Daoy (cell line): ENCODE measurements around the gene PHKG1. TPM values are rescaled to one million over a fixed set of nuclear protein-coding genes. Genes with fewer than 3 reads are reported as not detected.
"Not testable (repeated sequence)": the region's sequence is repeated elsewhere in the genome, so short reads cannot be mapped to it uniquely, and the experiment has no call there.

Experiments
- DNase-seq: peaks from one replicate; pipeline ENCODE4 v3.0.0-alpha.2; 2015; ENCODE audit warnings: low read depth
- total RNA-seq: library from RNA; depleted of rRNA; stranded (reverse); fragments of >200 nt; shearing (Covaris generic); gene quantifications from 2 replicates; pipeline ENCODE4 v1.2.3, GENCODE V29; 2014

The PHKG1 gene
- total RNA-seq, 1 experiment from 2014 or later: 1.5 TPM

- DNase-seq: no peak
These were observed 9.5 kb downstream of the PHKG1 start for GRCh38 chr7:56083150-56083785.

GRCh38 chr7:56081626-56082340, 11.0 kb downstream of the PHKG1 start:
- DNase-seq: no peak

- not testable (repeated sequence) for DNase-seq
These were observed 11.9 kb downstream of the PHKG1 start for GRCh38 chr7:56080726-56081435.

GRCh38 chr7:56079450-56080185, 13.1 kb downstream of the PHKG1 start:
- peak; percentile 39 for DNase-seq

GRCh38 chr7:56078196-56078595, 14.6 kb downstream of the PHKG1 start:
- DNase-seq: no peak

GRCh38 chr7:56077681-56078080, 15.1 kb downstream of the PHKG1 start:
- no peak for DNase-seq

GRCh38 chr7:56074371-56074791, 18.4 kb downstream of the PHKG1 start:
- peak; percentile 85 for DNase-seq

GRCh38 chr7:56066376-56066775, 26.4 kb downstream of the PHKG1 start:
- DNase-seq: not testable (repeated sequence)

- DNase-seq: peak; percentile 99
These were observed 28.7 kb downstream of the PHKG1 start, which contains the start of gene SUMF2 for GRCh38 chr7:56063882-56064625. SUMF2 (plus strand) TSS chr7:56064286; CDS start chr7:56064312, 26 bp downstream.

GRCh38 chr7:56063500-56063881, 29.3 kb downstream of the PHKG1 start:
- DNase-seq: no peak

- peak; percentile 63 for DNase-seq
These were observed 30.4 kb downstream of the PHKG1 start for GRCh38 chr7:56062382-56062781.

GRCh38 chr7:56053993-56054392, 38.8 kb downstream of the PHKG1 start:
- no peak for DNase-seq

- DNase-seq: no peak
These were observed 39.4 kb downstream of the PHKG1 start for GRCh38 chr7:56053379-56053778.

GRCh38 chr7:56051339-56052191, 41.2 kb downstream of the PHKG1 start, which contains the start of the genes CCT6A and PSPH:
CCT6A (plus strand) TSS chr7:56051765; CDS start chr7:56051849, 84 bp downstream.
PSPH (minus strand) TSS chr7:56051444; CDS start chr7:56021212, 30,232 bp downstream.
- peak; percentile 100 for DNase-seq

- DNase-seq: no peak
These were observed 41.8 kb downstream of the PHKG1 start for GRCh38 chr7:56051053-56051338.

GRCh38 chr7:56048763-56049162, 44.0 kb downstream of the PHKG1 start:
- peak; percentile 55 for DNase-seq

GRCh38 chr7:56048245-56048644, 44.5 kb downstream of the PHKG1 start:
- DNase-seq: no peak

GRCh38 chr7:56047446-56048116, 45.2 kb downstream of the PHKG1 start:
- DNase-seq: not testable (repeated sequence)

- peak; percentile 55 for DNase-seq
These were observed 45.9 kb downstream of the PHKG1 start for GRCh38 chr7:56046721-56047445.
